HG03354 (cell line): ENCODE data around the gene OR4C3.
"Not testable (repeated sequence)": the region's sequence is repeated elsewhere in the genome, so short reads cannot be mapped to it uniquely, and the experiment has no call there.

Experiments used
- ATAC-seq: cut with Tn5 transposase; IDR thresholded peaks from one replicate; pipeline ENCODE4 v1.9.1; 2021; ENCODE audit warnings: mild to moderate bottlenecking; ENCODE audit not compliant: unreplicated experiment, poor library complexity, severe bottlenecking

The OR4C3 gene

DNA sequence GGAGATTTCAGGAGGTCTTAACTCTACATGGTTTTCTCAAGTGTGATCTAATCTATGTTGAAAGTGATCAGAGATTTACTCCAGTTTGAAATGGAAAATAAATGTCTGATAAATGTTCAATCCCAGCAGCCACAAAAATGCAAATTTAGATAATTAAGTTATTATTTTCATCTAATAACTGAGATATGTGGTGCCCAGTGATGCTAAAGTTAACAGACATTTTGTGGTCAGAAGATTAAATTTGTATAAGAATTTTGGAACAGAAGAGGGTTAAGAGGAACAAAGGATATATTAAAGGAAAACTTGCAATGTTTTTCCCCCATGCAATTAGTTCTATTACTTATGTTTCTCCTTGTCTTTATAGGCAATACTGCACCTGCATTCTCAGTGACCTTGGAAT is at the start of gene OR4C3:
Gene OR4C3, plus strand, starts transcription at position 301 of the 400 bp plus-strand sequence. CDS start 102 bp downstream, outside the sequence.
- not testable (repeated sequence) for ATAC-seq

DNA sequence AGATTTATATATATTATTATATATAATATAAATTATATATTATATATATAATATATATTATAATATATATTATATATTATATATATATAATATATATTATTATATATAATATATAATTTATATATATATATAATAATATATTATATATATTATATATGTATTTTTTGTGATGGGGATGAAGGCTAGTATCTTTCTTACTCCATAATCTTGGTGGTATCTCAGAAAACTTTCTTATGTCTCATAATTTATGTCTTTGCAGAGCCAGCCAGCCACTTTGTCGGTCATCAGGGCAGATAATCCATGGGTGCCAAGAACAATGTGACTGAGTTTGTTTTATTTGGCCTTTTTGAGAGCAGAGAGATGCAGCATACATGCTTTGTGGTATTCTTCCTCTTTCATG is 18.8 kb upstream of the OR4C3 start, which contains the start of gene OR4S1:
Gene OR4S1, plus strand, starts transcription at position 301 of the 400 bp plus-strand sequence. Its CDS starts 0 bp downstream, at position 301.
- ATAC-seq, result no peak

DNA sequence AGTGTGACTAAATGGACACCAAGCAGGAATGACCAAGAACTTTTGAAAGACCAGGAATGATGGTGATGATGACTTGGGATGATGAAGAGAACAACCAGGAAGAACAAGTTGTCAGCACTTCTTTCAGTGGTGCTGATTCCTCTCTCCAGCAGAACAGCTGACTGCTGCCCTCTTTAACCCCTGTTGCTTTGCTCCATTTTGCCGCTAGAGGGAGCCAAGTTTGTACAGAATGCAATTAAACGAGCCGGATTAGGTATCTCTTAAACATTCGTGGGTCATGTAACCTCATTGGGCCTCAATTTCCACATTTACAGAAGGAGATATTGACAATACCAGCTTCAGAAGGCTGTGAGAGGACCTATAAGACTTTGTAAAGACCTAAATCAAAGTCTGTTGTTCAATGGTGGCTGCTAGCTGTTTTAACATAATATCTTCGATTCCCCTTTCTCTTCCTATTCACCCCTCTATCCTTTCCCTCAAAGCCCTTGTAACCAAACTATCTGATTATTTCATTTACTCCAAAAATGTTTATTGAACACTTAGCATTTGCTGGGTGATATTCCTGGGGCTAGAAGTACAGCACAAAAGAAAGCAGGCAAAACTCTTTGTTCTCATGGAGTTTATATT is 16.8 kb upstream of the OR4C3 start:
- ATAC-seq, result peak; percentile 97

GRCh38 chr11:48313590-48313989 is 11.1 kb upstream of the OR4C3 start:
- ATAC-seq, result not testable (repeated sequence)

DNA sequence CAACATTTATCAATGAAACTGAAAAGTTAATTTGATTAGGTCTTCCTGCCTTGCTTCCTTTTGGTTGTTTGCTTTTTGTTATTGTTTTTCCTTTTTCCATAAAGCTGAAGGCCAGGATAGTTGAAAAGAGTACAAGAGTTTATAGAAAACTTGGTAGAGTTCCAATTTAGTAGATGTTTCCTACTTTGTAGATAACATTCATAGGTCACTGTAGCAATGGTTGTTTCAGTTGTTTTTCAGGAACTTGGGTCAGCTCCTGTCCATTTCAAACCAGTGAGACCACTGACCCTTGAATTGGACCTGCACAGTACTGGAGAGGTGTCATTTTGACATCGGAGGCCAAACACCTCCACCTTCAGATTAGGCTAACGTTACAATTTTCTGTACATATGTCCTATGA is 4.9 kb upstream of the OR4C3 start:
- not testable (repeated sequence) for ATAC-seq

GRCh38 chr11:48341466-48341865 is 16.7 kb downstream of the OR4C3 start:
- ATAC-seq, result no peak

GRCh38 chr11:48342505-48342904 is 17.8 kb downstream of the OR4C3 start:
- ATAC-seq, result not testable (repeated sequence)

GRCh38 chr11:48346286-48346685 is 21.6 kb downstream of the OR4C3 start:
- not testable (repeated sequence) for ATAC-seq

GRCh38 chr11:48354013-48354412 is 29.3 kb downstream of the OR4C3 start:
- ATAC-seq, result no peak

DNA sequence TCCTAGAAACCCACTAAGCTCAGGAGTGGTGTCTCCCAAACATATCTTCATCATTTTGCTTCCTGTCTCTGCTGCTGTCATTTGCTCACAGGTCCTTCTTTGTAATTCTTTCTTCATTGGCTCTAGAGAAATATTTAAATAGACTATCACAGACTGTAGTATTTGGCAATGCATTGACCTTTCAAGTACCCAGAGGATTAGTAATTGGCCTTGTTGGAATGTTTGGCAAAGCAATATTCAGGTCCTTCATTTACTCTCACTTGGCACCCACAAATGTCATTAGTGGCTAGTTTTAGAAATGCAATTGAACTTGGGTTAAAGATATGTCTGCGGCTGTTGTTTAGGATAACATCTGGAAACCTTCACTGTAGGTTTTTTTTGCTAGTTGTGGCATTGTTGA is 30.0 kb downstream of the OR4C3 start:
- no peak for ATAC-seq

- ATAC-seq, result not testable (repeated sequence)
Observed at GRCh38 chr11:48361289-48361688, 36.6 kb downstream of the OR4C3 start.

DNA sequence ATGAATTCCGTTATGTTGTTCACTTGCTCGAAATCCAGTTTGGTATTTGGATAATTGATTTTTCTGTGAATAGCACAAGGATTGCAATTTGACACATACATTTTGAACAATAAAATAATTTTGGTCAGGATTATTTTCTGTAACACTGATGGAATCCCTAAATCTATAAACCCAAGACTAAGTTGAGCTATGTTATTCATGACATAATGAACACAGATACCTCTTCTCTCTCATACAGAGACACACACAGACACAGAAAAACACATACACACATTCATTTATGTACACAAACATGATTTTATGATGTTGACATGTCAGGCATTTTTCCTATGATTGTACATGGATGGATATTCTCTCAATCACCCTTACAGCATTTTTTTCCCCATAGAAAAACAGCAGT is 41.6 kb downstream of the OR4C3 start, which contains the start of gene OR4C5:
Gene OR4C5, minus strand, starts transcription at position 101 of the 400 bp plus-strand sequence. Its CDS starts 0 bp downstream, at position 101.
- ATAC-seq, result no peak
